Measurements from ENCODE around the gene ACER2. TPM values are rescaled to one million over a fixed set of nuclear protein-coding genes. Genes with fewer than 3 reads are reported as not detected.

ACER2 gene
- total and polyA plus RNA-seq, 2 of the 8 experiments (the other 6 are each of a cell fraction or from before 2014, with no cell fraction given) = 7.4 to 8.8 TPM

DNA sequence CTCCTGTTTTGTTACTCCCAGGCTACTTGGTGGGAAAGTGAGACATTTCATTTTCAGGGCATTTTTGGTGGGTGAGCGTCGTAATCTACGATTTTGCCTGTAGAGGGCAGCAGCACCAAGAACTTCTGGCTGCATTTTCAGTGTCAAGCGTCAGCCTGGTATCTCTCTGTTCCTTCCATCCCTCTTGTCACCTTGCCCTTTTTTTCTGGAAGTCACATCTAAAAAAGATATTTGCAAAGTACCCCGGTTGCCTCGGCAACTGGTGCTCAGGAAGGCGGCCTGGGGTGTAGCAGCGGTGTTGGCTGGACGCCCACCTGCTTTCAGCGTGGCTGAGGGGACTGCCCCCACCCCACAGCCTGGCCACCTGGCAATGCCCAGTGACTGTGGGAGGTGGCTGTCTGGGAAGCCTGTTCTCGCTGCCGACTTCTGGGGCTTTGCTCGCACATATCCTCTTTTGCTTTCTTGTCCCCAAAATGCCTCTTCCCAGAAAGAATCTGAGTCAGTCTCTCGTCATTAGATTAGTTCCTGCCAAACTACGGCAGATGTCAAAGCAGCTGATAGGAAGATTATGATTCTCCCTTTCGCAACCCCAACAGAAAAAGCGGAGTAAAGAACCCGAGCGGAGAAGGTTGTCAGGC is 84.5 kb downstream of the ACER2 start:
- Histone ChIP-seq H3K14ac (ENCODE audit: insufficient read length) (no peak overlapping the region), H3K27ac (ENCODE audit: low read depth, low read length) (no peak overlapping the region), H3K56ac (replicated peaks; ENCODE audit: insufficient read length, low read depth, low read length) (no peak overlapping the region), H2BK20ac (ENCODE audit: low read length) (no peak overlapping the region), H2BK120ac (replicated peaks; ENCODE audit: low read depth, low read length) (no peak overlapping the region), H3K4ac (replicated peaks; ENCODE audit: insufficient read length, low read depth, low read length) (no peak overlapping the region), H3K36me3 (ENCODE audit: control insufficient read depth in 2 of 4, insufficient read depth in 4 of 4, low read length in 3 of 4) (no peaks in the 10 kb centered on the region), H4K5ac (ENCODE audit: insufficient read length, low read depth, low read length) (no peak overlapping the region), H2BK15ac (ENCODE audit: low read length) (no peak overlapping the region), H4K8ac (ENCODE audit: extremely low read depth, insufficient read depth, low read length) (no peak overlapping the region), H2AFZ (ENCODE audit: low read length) (no peak overlapping the region), H3K4me1 (replicated peaks in 1 of 4; ENCODE audit: control insufficient read depth in 3 of 4, insufficient read depth in 4 of 4, low read length in 3 of 4) (no peaks in the 10 kb centered on the region), H3K4me2 (ENCODE audit: insufficient read depth in 1 of 2, low read depth in 2 of 2, low read length in 2 of 2) (0 out of 4 replicates have a peak overlapping the region, but pooled peaks of 1 of the 2 experiments have one; percentile 12), H2BK12ac (ENCODE audit: low read depth, low read length) (no peak overlapping the region), H3K4me3 (ENCODE audit: extremely low read depth in 1 of 4, insufficient read depth in 2 of 4, low read depth in 3 of 4, low read length in 4 of 4) (no peak overlapping the region), H3K9ac (replicated peaks in 1 of 4; ENCODE audit: extremely low read depth in 1 of 4, low read depth in 3 of 4, low read length in 3 of 4) (no peak overlapping the region), H3K79me2 (ENCODE audit: control insufficient read depth in 1 of 2, insufficient read depth in 2 of 2, low read length in 2 of 2) (no peaks in the 10 kb centered on the region), H3K23me2 (ENCODE audit: low read depth, low read length) (no peaks in the 10 kb centered on the region), H3K23ac (ENCODE audit: insufficient read length) (no peak overlapping the region), H3K18ac (ENCODE audit: extremely low read depth, low read length) (no peak overlapping the region), H3K79me1 (ENCODE audit: low read depth, low read length) (no peaks in the 10 kb centered on the region), H4K20me1 (replicated peaks in 1 of 2; ENCODE audit: control insufficient read depth in 1 of 2, insufficient read depth in 2 of 2, low read length in 2 of 2) (no peaks in the 10 kb centered on the region), H2AK5ac (ENCODE audit: low read depth, low read length) (no peak overlapping the region), H2BK5ac (ENCODE audit: low read depth, low read length) (no peak overlapping the region), H3K27me3 (replicated peaks in 1 of 4; ENCODE audit: control insufficient read depth in 3 of 4, extremely low read depth in 1 of 4, insufficient read depth in 3 of 4, low read length in 3 of 4) (no peaks in the 10 kb centered on the region), H3K9me3 (ENCODE audit: insufficient read depth in 2 of 2, low read depth in 1 of 2, low read length in 1 of 2) (no peaks in the 10 kb centered on the region), H4K91ac (replicated peaks; ENCODE audit: insufficient read length, low read length) (no peak overlapping the region)
- DNase-seq (ENCODE audit: low read depth in 1 of 2, low spot score in 2 of 2) (peak; percentile 31 to 78), FAIRE-seq (peak; percentile 93)
- WGBS, 2 experiments (ENCODE audit: extremely low coverage in 1 of 2, insufficient coverage in 1 of 2, insufficient read length in 1 of 2, insufficient replicate concordance in 2 of 2, low coverage in 1 of 2, low lambda C conversion rate in 2 of 2, missing lambda C conversion rate in 1 of 2) = 50% methylated on average over 19 of the region's 19 CpGs; no CpG with 5 or more reads in 1 of the 2 experiments
- POLR2A ChIA-PET (ENCODE audit: partially characterized antibody) = no interaction called here
- CTCF ChIA-PET (ENCODE audit: partially characterized antibody) = interaction anchor here (0.6 to 2.5 kb wide), 18 partner anchors 9 to 896 kb away, joined by 3 to 10 read pairs (median 4); no protein-coding TSS in a partner anchor
- no peak for TF ChIP-seq ZNF274 (IDR thresholded peaks at IDR 0.05; ENCODE audit: borderline replicate concordance, extremely low read depth, low read length)
- TF ChIP-seq JUND (IDR thresholded peaks at IDR 0.05; ENCODE audit: low read length) = no peak
- TF ChIP-seq, protein P1, sequence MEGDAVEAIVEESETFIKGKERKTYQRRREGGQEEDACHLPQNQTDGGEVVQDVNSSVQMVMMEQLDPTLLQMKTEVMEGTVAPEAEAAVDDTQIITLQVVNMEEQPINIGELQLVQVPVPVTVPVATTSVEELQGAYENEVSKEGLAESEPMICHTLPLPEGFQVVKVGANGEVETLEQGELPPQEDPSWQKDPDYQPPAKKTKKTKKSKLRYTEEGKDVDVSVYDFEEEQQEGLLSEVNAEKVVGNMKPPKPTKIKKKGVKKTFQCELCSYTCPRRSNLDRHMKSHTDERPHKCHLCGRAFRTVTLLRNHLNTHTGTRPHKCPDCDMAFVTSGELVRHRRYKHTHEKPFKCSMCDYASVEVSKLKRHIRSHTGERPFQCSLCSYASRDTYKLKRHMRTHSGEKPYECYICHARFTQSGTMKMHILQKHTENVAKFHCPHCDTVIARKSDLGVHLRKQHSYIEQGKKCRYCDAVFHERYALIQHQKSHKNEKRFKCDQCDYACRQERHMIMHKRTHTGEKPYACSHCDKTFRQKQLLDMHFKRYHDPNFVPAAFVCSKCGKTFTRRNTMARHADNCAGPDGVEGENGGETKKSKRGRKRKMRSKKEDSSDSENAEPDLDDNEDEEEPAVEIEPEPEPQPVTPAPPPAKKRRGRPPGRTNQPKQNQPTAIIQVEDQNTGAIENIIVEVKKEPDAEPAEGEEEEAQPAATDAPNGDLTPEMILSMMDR (IDR thresholded peaks at IDR 0.05; ENCODE audit: control extremely low read depth in 1 of 3, insufficient read depth in 1 of 3, low read depth in 1 of 3, low read length in 3 of 3) = peak; percentile 54 to 85 (median 80)
- no peak for TF ChIP-seq SIRT6 (IDR thresholded peaks at IDR 0.05; ENCODE audit: low read length)
- no peak for TF ChIP-seq BCL11A (IDR thresholded peaks at IDR 0.05; ENCODE audit: low read depth in 2 of 2, low read length in 2 of 2)
- TF ChIP-seq CHD1 (IDR thresholded peaks at IDR 0.05; ENCODE audit: low read depth, low read length) = no peak
- no peak for TF ChIP-seq BACH1 (IDR thresholded peaks at IDR 0.05; ENCODE audit: low read length)
- TF ChIP-seq NANOG (IDR thresholded peaks at IDR 0.05; ENCODE audit: insufficient read depth, low read depth, low read length, poor library complexity, severe bottlenecking) = no peak
- TF ChIP-seq, protein P2, sequence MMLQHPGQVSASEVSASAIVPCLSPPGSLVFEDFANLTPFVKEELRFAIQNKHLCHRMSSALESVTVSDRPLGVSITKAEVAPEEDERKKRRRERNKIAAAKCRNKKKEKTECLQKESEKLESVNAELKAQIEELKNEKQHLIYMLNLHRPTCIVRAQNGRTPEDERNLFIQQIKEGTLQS (IDR thresholded peaks at IDR 0.05; ENCODE audit: insufficient read depth, low read depth, low read length) = no peak
- TF ChIP-seq NRF1 (IDR thresholded peaks at IDR 0.05; ENCODE audit: low read depth, low read length) = no peak
- TF ChIP-seq SP4 (IDR thresholded peaks at IDR 0.05; ENCODE audit: low read length) = no peak

Measured in H1 (cell line).